IMR-90 (cell line): ENCODE measurements around the gene TMEM140. TPM values are rescaled to one million over a fixed set of nuclear protein-coding genes. Genes with fewer than 3 reads are reported as not detected.

ENCODE experiments used
- ATAC-seq: fragments of 200-7000 bp; cut with Tn5 transposase; 2 replicates; pipeline ENCODE4 v1.9.1; 2020; ENCODE audit warnings: low read depth, mild to moderate bottlenecking, moderate library complexity
- BruUV-seq: library from RNA; stranded (reverse); fragments of 400-500 nt; replicated peaks from 2 replicates; lab custom pipeline; 2021; lab: Mats Ljungman, UMichigan
- CTCF ChIA-PET: fragments of 300-600 bp; formaldehyde crosslinking; extraction: SDS; loops from one replicate; lab custom pipeline; 2021; ENCODE audit warnings: antibody characterized with exemption; lab: Yijun Ruan, JAX
- POLR2A ChIA-PET: fragments of 300-600 bp; sonication (Branson Sonifier 250); formaldehyde crosslinking; loops from one replicate; lab custom pipeline; 2022; ENCODE audit warnings: antibody characterized with exemption; ENCODE audit not compliant: unreplicated experiment; lab: Charles Lee
- DNase-seq: peaks from one replicate; pipeline ENCODE4 v3.0.0; 2013
- H2AFZ ChIP-seq: replicated peaks from 2 replicates; pipeline ENCODE3; 2013; ENCODE audit warnings: low read length, mild to moderate bottlenecking; ENCODE audit not compliant: poor library complexity
- H2AK5ac ChIP-seq: 2 replicates; pipeline ENCODE4 v1.6.1; 2013; ENCODE audit warnings: low read depth, low read length, inconsistent platforms
- H2AK9ac ChIP-seq: replicated peaks from 2 replicates; pipeline ENCODE3; 2013; ENCODE audit warnings: mild to moderate bottlenecking, low read depth, low read length, moderate library complexity; ENCODE audit not compliant: poor library complexity
- H2BK120ac ChIP-seq: 2 replicates; pipeline ENCODE4 v1.6.1; 2013; ENCODE audit warnings: low read depth, low read length, inconsistent platforms
- H2BK15ac ChIP-seq: 3 replicates; pipeline ENCODE4 v1.6.1; 2013; ENCODE audit warnings: low read depth, low read length, inconsistent platforms
- H2BK20ac ChIP-seq: 2 replicates; pipeline ENCODE4 v1.6.1; 2013; ENCODE audit warnings: low read depth, mild to moderate bottlenecking, inconsistent platforms, low read length, moderate library complexity
- H2BK5ac ChIP-seq: 2 replicates; pipeline ENCODE4 v1.6.1; 2013; ENCODE audit warnings: mild to moderate bottlenecking, low read depth, low read length, inconsistent platforms; ENCODE audit not compliant: poor library complexity, severe bottlenecking
- H3K14ac ChIP-seq: replicated peaks from 2 replicates; pipeline ENCODE4 v1.6.1; 2013; ENCODE audit warnings: low read depth, low read length, inconsistent platforms
- H3K18ac ChIP-seq: 2 replicates; pipeline ENCODE4 v1.6.1; 2013; ENCODE audit warnings: low read depth, low read length, control low read depth
- H3K23ac ChIP-seq: 2 replicates; pipeline ENCODE4 v1.6.1; 2013; ENCODE audit warnings: low read depth, low read length, inconsistent platforms
- H3K27ac ChIP-seq: 2 replicates; pipeline ENCODE4 v1.5.1; 2013; ENCODE audit warnings: mild to moderate bottlenecking, control low read depth, low read length; ENCODE audit not compliant: insufficient read depth
- H3K27me3 ChIP-seq: 2 replicates; pipeline ENCODE4 v1.6.1; 2013; ENCODE audit warnings: low read length; ENCODE audit not compliant: control insufficient read depth, insufficient read depth
- H3K36me3 ChIP-seq: 2 replicates; pipeline ENCODE4 v1.6.1; 2013; ENCODE audit warnings: low read length, mixed read lengths; ENCODE audit not compliant: control insufficient read depth, insufficient read depth
- H3K4ac ChIP-seq: 2 replicates; pipeline ENCODE4 v1.6.1; 2013; ENCODE audit warnings: low read depth, low read length, inconsistent platforms
- H3K4me1 ChIP-seq: 2 replicates; pipeline ENCODE4 v1.6.1; 2013; ENCODE audit warnings: low read length, mixed read lengths; ENCODE audit not compliant: control insufficient read depth, insufficient read depth
- H3K4me2 ChIP-seq: 2 replicates; pipeline ENCODE4 v1.6.1; 2013; ENCODE audit warnings: low read depth, mild to moderate bottlenecking, control low read depth, low read length, moderate library complexity
- H3K4me3 ChIP-seq: 2 replicates; pipeline ENCODE4 v1.5.1; 2013; ENCODE audit warnings: low read depth, mild to moderate bottlenecking, control low read depth, low read length, moderate library complexity; ENCODE audit not compliant: insufficient read depth
- H3K56ac ChIP-seq: 2 replicates; pipeline ENCODE4 v1.6.1; 2013; ENCODE audit warnings: low read length, inconsistent platforms; ENCODE audit not compliant: insufficient read depth; ENCODE audit errors: extremely low read depth
- H3K79me1 ChIP-seq, 2 experiments: 2 replicates each; pipeline ENCODE4 v1.6.1; 2013; ENCODE audit warnings: low read length in 2 of 2, inconsistent platforms in 1 of 2, low read depth in 1 of 2
- H3K9ac ChIP-seq: 2 replicates; pipeline ENCODE4 v1.6.1; 2013; ENCODE audit warnings: low read depth, low read length, control low read depth
- H3K9me1 ChIP-seq: 2 replicates; pipeline ENCODE4 v1.6.1; 2013; ENCODE audit warnings: low read length, inconsistent platforms; ENCODE audit not compliant: insufficient read depth
- H3K9me3 ChIP-seq: 2 replicates; pipeline ENCODE4 v1.6.1; 2013; ENCODE audit warnings: low read length; ENCODE audit not compliant: control insufficient read depth, insufficient read depth
- H4K20me1 ChIP-seq: 2 replicates; pipeline ENCODE4 v1.6.1; 2013; ENCODE audit warnings: low read length, inconsistent platforms; ENCODE audit not compliant: insufficient read depth
- H4K5ac ChIP-seq: 2 replicates; pipeline ENCODE4 v1.6.1; 2013; ENCODE audit warnings: mild to moderate bottlenecking, low read depth, low read length, control low read depth
- H4K8ac ChIP-seq, 2 experiments: 2 replicates each; pipeline ENCODE4 v1.6.1; 2013; ENCODE audit warnings: low read depth in 2 of 2, low read length in 2 of 2, control low read depth in 1 of 2, inconsistent platforms in 1 of 2
- H4K91ac ChIP-seq: 2 replicates; pipeline ENCODE4 v1.6.1; 2013; ENCODE audit warnings: low read depth, low read length, inconsistent platforms; ENCODE audit not compliant: insufficient read depth
- BHLHE40 ChIP-seq: fragments of 150-350 bp; IDR thresholded peaks from 2 replicates; pipeline ENCODE4 v1.6.1; 2016; ENCODE audit warnings: mild to moderate bottlenecking, low read depth, low read length
- CEBPB ChIP-seq: IDR thresholded peaks from 2 replicates; pipeline ENCODE4 v1.6.1; 2012; ENCODE audit warnings: low read depth, low read length, improper control_type of control experiment
- FOS ChIP-seq: fragments of 150-350 bp; IDR thresholded peaks from 2 replicates; pipeline ENCODE4 v1.6.1; 2016; ENCODE audit warnings: low read depth, low read length
- MAFK ChIP-seq: IDR thresholded peaks from 2 replicates; pipeline ENCODE4 v1.6.1; 2012; ENCODE audit warnings: low read depth, low read length, improper control_type of control experiment
- MAZ ChIP-seq: IDR thresholded peaks from 2 replicates; pipeline ENCODE4 v1.6.1; 2012; ENCODE audit warnings: low read depth, mild to moderate bottlenecking, low read length, improper control_type of control experiment, moderate library complexity, borderline replicate concordance
- RAD21 ChIP-seq: IDR thresholded peaks from 2 replicates; pipeline ENCODE4 v1.6.1; 2012; ENCODE audit warnings: low read length, improper control_type of control experiment
- RFX5 ChIP-seq: IDR thresholded peaks from 2 replicates; pipeline ENCODE4 v1.8.0; 2012; ENCODE audit warnings: low read depth, mild to moderate bottlenecking, low read length, moderate library complexity
- SMC3 ChIP-seq: fragments of 150-350 bp; IDR thresholded peaks from 2 replicates; pipeline ENCODE4 v1.6.1; 2016; ENCODE audit warnings: low read depth, mild to moderate bottlenecking, antibody characterized with exemption, low read length, moderate library complexity
- WGBS, 2 experiments: methylation state at CpG; one replicate each; pipeline versions ENCODE4 v1.1.5 to v1.1.7; 2013; ENCODE audit warnings: missing lambda C conversion rate in 2 of 2; ENCODE audit not compliant: insufficient read length in 1 of 2; ENCODE audit errors: extremely low coverage in 2 of 2; 5-methylcytosine and 5-hydroxymethylcytosine counted together
- dilution Hi-C: fragments of 300-500 bp; cut with HindIII; formaldehyde crosslinking; loops from one replicate; pipeline ENCODE4 v1.14.3; 2018; ENCODE audit warnings: low sequenced_read_pairs; ENCODE audit not compliant: unreplicated experiment
- in situ Hi-C: fragments of 300-500 bp; cut with MboI; formaldehyde crosslinking; loops from 3 replicates; pipeline ENCODE4 v1.14.3; 2019; ENCODE audit warnings: low sequenced_read_pairs, inconsistent platforms, mixed read lengths
- intact Hi-C: fragments of 100-400 bp; cut with micrococcal nuclease; formaldehyde crosslinking; loops from 2 replicates; pipeline ENCODE4 v1.10.0; 2022
- polyA plus RNA-seq, 3 experiments: library from polyadenylated mRNA; depleted of rRNA; stranded (reverse); fragments of >200 nt; gene quantifications; 2 replicates each; pipeline ENCODE4 v1.2.3, GENCODE V29; 2012; ENCODE audit warnings: low replicate concordance in 1 of 3
- total RNA-seq: library from RNA; depleted of rRNA; stranded (reverse); fragments of >200 nt; gene quantifications from 2 replicates; pipeline ENCODE4 v1.2.3, GENCODE V29; 2012
- TF ChIP-seq, protein P1 (sequence below): fragments of 150-350 bp; IDR thresholded peaks from 2 replicates; pipeline ENCODE4 v1.6.1; 2016; ENCODE audit warnings: low read depth, mild to moderate bottlenecking, low read length, moderate library complexity, borderline replicate concordance

TMEM140 gene
- total and polyA plus RNA-seq, 2 of the 4 experiments (the other 2 are of a cell fraction) = 0.24 to 0.72 TPM

GRCh38 chr7:135174941-135175340 lies 27.1 kb downstream of the TMEM140 start:
- BruUV-seq = no TSS peak
- H2AK5ac ChIP-seq = no peak overlapping the region
- no peak overlapping the region for H3K18ac ChIP-seq
- ATAC-seq (no peak), DNase-seq (no peak)
- H3K9ac ChIP-seq = no peak overlapping the region
- no peak overlapping the region for H2BK120ac ChIP-seq
- H2AFZ ChIP-seq = no peak overlapping the region
- H3K23ac ChIP-seq = no peak overlapping the region
- dilution Hi-C loops (no loop called here), intact Hi-C loops (no loop called here), in situ Hi-C loops (no loop called here)
- H3K27me3 ChIP-seq = no peaks in the 10 kb centered on the region
- H3K56ac ChIP-seq = no peak overlapping the region
- no peak overlapping the region for H2BK20ac ChIP-seq
- POLR2A ChIA-PET = interaction anchor here (0.6 kb wide), 1 partner anchor 453 kb away, joined by 3 read pairs; no protein-coding TSS in a partner anchor
- no peak overlapping the region for H4K8ac ChIP-seq
- no peak for TF ChIP-seq MAZ
- TF ChIP-seq BHLHE40 = no peak
- no peak for TF ChIP-seq RAD21
- TF ChIP-seq, protein P1, sequence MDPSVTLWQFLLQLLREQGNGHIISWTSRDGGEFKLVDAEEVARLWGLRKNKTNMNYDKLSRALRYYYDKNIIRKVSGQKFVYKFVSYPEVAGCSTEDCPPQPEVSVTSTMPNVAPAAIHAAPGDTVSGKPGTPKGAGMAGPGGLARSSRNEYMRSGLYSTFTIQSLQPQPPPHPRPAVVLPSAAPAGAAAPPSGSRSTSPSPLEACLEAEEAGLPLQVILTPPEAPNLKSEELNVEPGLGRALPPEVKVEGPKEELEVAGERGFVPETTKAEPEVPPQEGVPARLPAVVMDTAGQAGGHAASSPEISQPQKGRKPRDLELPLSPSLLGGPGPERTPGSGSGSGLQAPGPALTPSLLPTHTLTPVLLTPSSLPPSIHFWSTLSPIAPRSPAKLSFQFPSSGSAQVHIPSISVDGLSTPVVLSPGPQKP = no peak
- TF ChIP-seq CEBPB = no peak
- TF ChIP-seq SMC3 = no peak
- no peak for TF ChIP-seq MAFK
- TF ChIP-seq FOS = no peak
- TF ChIP-seq RFX5 = no peak
- H3K9me1 ChIP-seq = no peaks in the 10 kb centered on the region
- peaks cover under 1 to 1% of the 10 kb centered on the region in 2 experiments; a peak in 1 of 4 replicates for H3K79me1 ChIP-seq
- no peak overlapping the region for H3K4me3 ChIP-seq
- no peak overlapping the region for H2BK5ac ChIP-seq
- no peak overlapping the region for H3K27ac ChIP-seq
- no peak overlapping the region for H2AK9ac ChIP-seq
- H3K14ac ChIP-seq = no peak overlapping the region
- no peak overlapping the region for H2BK15ac ChIP-seq
- H3K4me2 ChIP-seq = no peak overlapping the region
- no peaks in the 10 kb centered on the region for H3K4me1 ChIP-seq
- no peaks in the 10 kb centered on the region for H4K20me1 ChIP-seq
- H3K4ac ChIP-seq = no peak overlapping the region
- H4K5ac ChIP-seq = no peak overlapping the region
- CTCF ChIA-PET = no interaction called here
- no peak overlapping the region for H4K91ac ChIP-seq
- no CpG with 5 or more reads among the region's 7 CpGs for WGBS, 2 experiments
- H3K9me3 ChIP-seq = peaks cover 10% of the 10 kb centered on the region
- H3K36me3 ChIP-seq = 0 out of 2 replicates have a peak, but pooled peaks cover 2% of the 10 kb centered on the region
